ENCODE measurements around the gene PINLYP.

Gene PINLYP

DNA sequence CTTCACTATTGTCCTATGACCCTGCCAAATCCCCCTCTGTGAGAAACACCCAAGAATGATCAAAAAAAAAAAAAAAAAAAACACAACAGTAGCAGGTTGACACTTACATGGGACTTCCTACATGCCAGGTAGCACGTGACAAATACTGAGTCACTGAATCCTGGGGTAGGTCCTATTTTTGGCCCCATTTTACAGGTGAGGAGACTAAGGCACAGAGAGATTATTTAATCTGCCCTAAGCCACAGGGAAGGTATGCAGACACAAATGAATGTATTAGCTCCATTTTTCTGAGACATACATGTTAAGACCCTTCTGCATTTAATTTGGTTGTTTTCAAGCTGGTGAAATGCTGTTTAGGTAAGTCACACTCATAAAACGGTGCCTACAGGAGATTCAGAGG is 26.9 kb upstream of the PINLYP start:
- H4K8ac ChIP-seq (ENCODE audit: low read depth, low read length) = no peak overlapping the region
- no peak overlapping the region for H2BK5ac ChIP-seq (ENCODE audit: low read length)
- no peak overlapping the region for H3K18ac ChIP-seq (ENCODE audit: low read length)
- peaks cover 42 to 88% of the 10 kb centered on the region in 2 donors for H3K36me3 ChIP-seq (replicated peaks in 1 of 2; ENCODE audit: control insufficient read depth in 2 of 2, insufficient read depth in 2 of 2, low read length in 2 of 2)
- H3K4me3 ChIP-seq (ENCODE audit: low read length in 2 of 2) = no peak overlapping the region
- H2BK12ac ChIP-seq (ENCODE audit: low read length) = no peak overlapping the region
- no peak overlapping the region for H4K91ac ChIP-seq (ENCODE audit: low read depth, low read length, poor library complexity)
- no peak overlapping the region for H2AFZ ChIP-seq (ENCODE audit: low read length)
- WGBS, 2 donors (ENCODE audit: extremely low coverage in 2 of 2, insufficient read length in 2 of 2, insufficient replicate concordance in 1 of 2) = no CpG with 5 or more reads among the region's 2 CpGs
- no peak overlapping the region for H3K23ac ChIP-seq (ENCODE audit: low read depth, low read length, poor library complexity)
- H3K79me1 ChIP-seq (ENCODE audit: low read depth, low read length) = no peaks in the 10 kb centered on the region
- no peak overlapping the region for H3K9ac ChIP-seq (ENCODE audit: low read depth, low read length, poor library complexity)
- no peak for DNase-seq (ENCODE audit: low spot score)
- H3K14ac ChIP-seq (ENCODE audit: low read length) = no peak overlapping the region
- no peak overlapping the region for H3K4me2 ChIP-seq (ENCODE audit: insufficient read depth, low read length, poor library complexity, severe bottlenecking)
- no peak overlapping the region for H2BK120ac ChIP-seq (ENCODE audit: low read depth, low read length)
- H3K4me1 ChIP-seq (ENCODE audit: control insufficient read depth in 2 of 2, insufficient read depth in 1 of 2, low read depth in 1 of 2, low read length in 2 of 2) = no peaks in the 10 kb centered on the region
- H2AK5ac ChIP-seq (ENCODE audit: low read depth, low read length) = no peak overlapping the region
- no peak overlapping the region for H3K27ac ChIP-seq (replicated peaks; ENCODE audit: low read length)
- no peaks in the 10 kb centered on the region for H3K27me3 ChIP-seq (ENCODE audit: control insufficient read depth in 3 of 3, insufficient read depth in 3 of 3, low read depth in 1 of 3, low read length in 3 of 3)
- H2BK15ac ChIP-seq (ENCODE audit: low read length) = no peak overlapping the region
- H3K9me3 ChIP-seq (replicated peaks in 1 of 2; ENCODE audit: control insufficient read depth in 2 of 2, insufficient read depth in 1 of 2, low read depth in 1 of 2, low read length in 2 of 2) = no peaks in the 10 kb centered on the region
- no peak overlapping the region for H3K4ac ChIP-seq (ENCODE audit: low read length)

GRCh38 chr19:43551399-43552197 is 24.0 kb upstream of the PINLYP start:
- Histone ChIP-seq H3K23ac (ENCODE audit: low read depth, low read length, poor library complexity) (no peak overlapping the region), H3K9ac (ENCODE audit: low read depth, low read length, poor library complexity) (peak overlapping the region; percentile 3), H3K4me3 (ENCODE audit: low read length in 2 of 2) (no peak overlapping the region), H3K79me1 (ENCODE audit: low read depth, low read length) (no peaks in the 10 kb centered on the region), H2AFZ (ENCODE audit: low read length) (no peak overlapping the region), H3K27ac (replicated peaks; ENCODE audit: low read length) (no peak overlapping the region), H4K8ac (ENCODE audit: low read depth, low read length) (no peak overlapping the region), H3K36me3 (replicated peaks in 1 of 2; ENCODE audit: control insufficient read depth in 2 of 2, insufficient read depth in 2 of 2, low read length in 2 of 2) (peaks cover 39 to 87% of the 10 kb centered on the region in 2 donors), H3K4ac (ENCODE audit: low read length) (no peak overlapping the region), H3K27me3 (ENCODE audit: control insufficient read depth in 3 of 3, insufficient read depth in 3 of 3, low read depth in 1 of 3, low read length in 3 of 3) (no peaks in the 10 kb centered on the region), H3K9me3 (replicated peaks in 1 of 2; ENCODE audit: control insufficient read depth in 2 of 2, insufficient read depth in 1 of 2, low read depth in 1 of 2, low read length in 2 of 2) (no peaks in the 10 kb centered on the region), H2AK5ac (ENCODE audit: low read depth, low read length) (no peak overlapping the region), H2BK12ac (ENCODE audit: low read length) (no peak overlapping the region), H3K18ac (ENCODE audit: low read length) (no peak overlapping the region), H3K4me1 (ENCODE audit: control insufficient read depth in 2 of 2, insufficient read depth in 1 of 2, low read depth in 1 of 2, low read length in 2 of 2) (no peaks in the 10 kb centered on the region), H2BK120ac (ENCODE audit: low read depth, low read length) (no peak overlapping the region), H4K91ac (ENCODE audit: low read depth, low read length, poor library complexity) (no peak overlapping the region), H3K14ac (ENCODE audit: low read length) (peak overlapping the region; percentile 44), H2BK15ac (ENCODE audit: low read length) (no peak overlapping the region), H2BK5ac (ENCODE audit: low read length) (peak overlapping the region; percentile 17), H3K4me2 (ENCODE audit: insufficient read depth, low read length, poor library complexity, severe bottlenecking) (no peak overlapping the region)
- no peak for DNase-seq (ENCODE audit: low spot score)
- no CpG with 5 or more reads among the region's 23 CpGs for whole genome bisulfite sequencing, 2 donors (ENCODE audit: extremely low coverage in 2 of 2, insufficient read length in 2 of 2, insufficient replicate concordance in 1 of 2)

- H4K8ac ChIP-seq (ENCODE audit: low read depth, low read length) = no peak overlapping the region
- H3K4me1 ChIP-seq (ENCODE audit: control insufficient read depth in 2 of 2, insufficient read depth in 1 of 2, low read depth in 1 of 2, low read length in 2 of 2) = no peaks in the 10 kb centered on the region
- no peak overlapping the region for H3K4me2 ChIP-seq (ENCODE audit: insufficient read depth, low read length, poor library complexity, severe bottlenecking)
- no peaks in the 10 kb centered on the region for H3K27me3 ChIP-seq (ENCODE audit: control insufficient read depth in 3 of 3, insufficient read depth in 3 of 3, low read depth in 1 of 3, low read length in 3 of 3)
- no peak overlapping the region for H3K4ac ChIP-seq (ENCODE audit: low read length)
- no peaks in the 10 kb centered on the region for H3K79me1 ChIP-seq (ENCODE audit: low read depth, low read length)
- H3K18ac ChIP-seq (ENCODE audit: low read length) = no peak overlapping the region
- H2BK12ac ChIP-seq (ENCODE audit: low read length) = no peak overlapping the region
- no peak for DNase-seq (ENCODE audit: low spot score)
- no peak overlapping the region for H3K27ac ChIP-seq (replicated peaks; ENCODE audit: low read length)
- no peak overlapping the region for H3K4me3 ChIP-seq (ENCODE audit: low read length in 2 of 2)
- no peak overlapping the region for H2BK5ac ChIP-seq (ENCODE audit: low read length)
- H2AFZ ChIP-seq (ENCODE audit: low read length) = no peak overlapping the region
- no peak overlapping the region for H2BK15ac ChIP-seq (ENCODE audit: low read length)
- no peaks in the 10 kb centered on the region for H3K9me3 ChIP-seq (replicated peaks in 1 of 2; ENCODE audit: control insufficient read depth in 2 of 2, insufficient read depth in 1 of 2, low read depth in 1 of 2, low read length in 2 of 2)
- no CpG with 5 or more reads among the region's 3 CpGs for WGBS, 2 donors (ENCODE audit: extremely low coverage in 2 of 2, insufficient read length in 2 of 2, insufficient replicate concordance in 1 of 2)
- no peak overlapping the region for H3K23ac ChIP-seq (ENCODE audit: low read depth, low read length, poor library complexity)
- peaks cover 39 to 82% of the 10 kb centered on the region in 2 donors for H3K36me3 ChIP-seq (replicated peaks in 1 of 2; ENCODE audit: control insufficient read depth in 2 of 2, insufficient read depth in 2 of 2, low read length in 2 of 2)
- H4K91ac ChIP-seq (ENCODE audit: low read depth, low read length, poor library complexity) = no peak overlapping the region
- H2AK5ac ChIP-seq (ENCODE audit: low read depth, low read length) = no peak overlapping the region
- H3K14ac ChIP-seq (ENCODE audit: low read length) = no peak overlapping the region
- H3K9ac ChIP-seq (ENCODE audit: low read depth, low read length, poor library complexity) = no peak overlapping the region
- H2BK120ac ChIP-seq (ENCODE audit: low read depth, low read length) = no peak overlapping the region
Observed at GRCh38 chr19:43552198-43552450, 23.5 kb upstream of the PINLYP start.

DNA sequence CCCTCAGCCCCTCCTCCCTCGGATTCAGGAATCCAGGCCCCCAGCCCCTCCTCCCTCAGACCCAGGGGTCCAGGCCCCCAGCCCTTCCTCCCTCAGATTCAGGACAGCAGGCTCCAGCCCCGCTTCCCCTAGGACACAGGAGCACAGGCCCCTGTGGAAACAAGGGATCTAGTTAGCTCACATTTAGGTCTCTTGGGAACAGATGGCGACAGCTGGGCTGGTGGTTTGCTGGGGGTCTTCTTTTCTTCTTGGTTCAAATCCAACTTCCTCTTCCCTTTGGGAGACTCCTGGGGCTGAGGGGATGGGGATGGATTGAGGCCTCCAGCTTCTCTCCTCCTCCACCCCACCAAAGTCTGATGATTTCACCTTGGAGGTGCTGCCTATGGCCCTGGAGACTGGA is 23.0 kb upstream of the PINLYP start:
- Histone ChIP-seq H3K79me1 (ENCODE audit: low read depth, low read length) (no peaks in the 10 kb centered on the region), H3K27me3 (ENCODE audit: control insufficient read depth in 3 of 3, insufficient read depth in 3 of 3, low read depth in 1 of 3, low read length in 3 of 3) (no peaks in the 10 kb centered on the region), H3K36me3 (replicated peaks in 1 of 2; ENCODE audit: control insufficient read depth in 2 of 2, insufficient read depth in 2 of 2, low read length in 2 of 2) (peaks cover 39 to 82% of the 10 kb centered on the region in 2 donors)

More for the DNA sequence above, 23.0 kb upstream of the PINLYP start:
- Histone ChIP-seq H3K9ac (ENCODE audit: low read depth, low read length, poor library complexity) (no peak overlapping the region), H2AFZ (ENCODE audit: low read length) (no peak overlapping the region), H4K91ac (ENCODE audit: low read depth, low read length, poor library complexity) (no peak overlapping the region), H3K23ac (ENCODE audit: low read depth, low read length, poor library complexity) (no peak overlapping the region), H2BK120ac (ENCODE audit: low read depth, low read length) (no peak overlapping the region), H3K4me3 (ENCODE audit: low read length in 2 of 2) (no peak overlapping the region), H3K9me3 (replicated peaks in 1 of 2; ENCODE audit: control insufficient read depth in 2 of 2, insufficient read depth in 1 of 2, low read depth in 1 of 2, low read length in 2 of 2) (no peaks in the 10 kb centered on the region), H3K14ac (ENCODE audit: low read length) (no peak overlapping the region), H2AK5ac (ENCODE audit: low read depth, low read length) (no peak overlapping the region), H3K4ac (ENCODE audit: low read length) (no peak overlapping the region), H3K27ac (replicated peaks; ENCODE audit: low read length) (no peak overlapping the region), H3K4me1 (ENCODE audit: control insufficient read depth in 2 of 2, insufficient read depth in 1 of 2, low read depth in 1 of 2, low read length in 2 of 2) (no peaks in the 10 kb centered on the region), H2BK15ac (ENCODE audit: low read length) (no peak overlapping the region), H3K18ac (ENCODE audit: low read length) (no peak overlapping the region), H2BK12ac (ENCODE audit: low read length) (no peak overlapping the region), H2BK5ac (ENCODE audit: low read length) (no peak overlapping the region), H3K4me2 (ENCODE audit: insufficient read depth, low read length, poor library complexity, severe bottlenecking) (no peak overlapping the region), H4K8ac (ENCODE audit: low read depth, low read length) (no peak overlapping the region)
- WGBS, 2 donors (ENCODE audit: extremely low coverage in 2 of 2, insufficient read length in 2 of 2, insufficient replicate concordance in 1 of 2) = no CpG with 5 or more reads among the region's 3 CpGs
- DNase-seq (ENCODE audit: low spot score) = no peak

Data from neuronal stem cell (in vitro differentiated cells).